ENCODE data around the gene C4BPA.

- TF ChIP-seq EZH2 (IDR thresholded peaks at IDR 0.05; ENCODE audit: borderline replicate concordance, low read depth, low read length) = no peak
- TF ChIP-seq CTCF (IDR thresholded peaks at IDR 0.05 in 2 of 3, conservative IDR thresholded peaks at IDR 0.05 in 1 of 3; ENCODE audit: insufficient read depth in 2 of 3, low read depth in 1 of 3, low read length in 3 of 3) = no peak
- TF ChIP-seq ZBTB7A (IDR thresholded peaks at IDR 0.05; ENCODE audit: borderline replicate concordance, control insufficient read depth, low read depth, low read length) = no peak
- no peak for TF ChIP-seq DIDO1 (tag; IDR thresholded peaks at IDR 0.05; ENCODE audit: low read depth)
- TF ChIP-seq POLR2A (conservative IDR thresholded peaks at IDR 0.05) = no peak
- TF ChIP-seq FOXJ2 (tag; IDR thresholded peaks at IDR 0.05) = no peak
- TF ChIP-seq RAD51 (IDR thresholded peaks at IDR 0.05; ENCODE audit: borderline replicate concordance, low read depth) = no peak
- no peak for TF ChIP-seq MXI1 (IDR thresholded peaks at IDR 0.05; ENCODE audit: low read depth, low read length)
Observed at GRCh38 chr1:207112616-207113296, 8.7 kb downstream of the C4BPA start.

Data from K562 (cell line).